ENCODE data around the gene HHLA2. TPM values are rescaled to one million over a fixed set of nuclear protein-coding genes. Genes with fewer than 3 reads are reported as not detected.

The HHLA2 gene
- total and polyA plus RNA-seq, 2 of the 8 experiments (the other 6 are each of a cell fraction or from before 2014, with no cell fraction given) = not detected

DNA sequence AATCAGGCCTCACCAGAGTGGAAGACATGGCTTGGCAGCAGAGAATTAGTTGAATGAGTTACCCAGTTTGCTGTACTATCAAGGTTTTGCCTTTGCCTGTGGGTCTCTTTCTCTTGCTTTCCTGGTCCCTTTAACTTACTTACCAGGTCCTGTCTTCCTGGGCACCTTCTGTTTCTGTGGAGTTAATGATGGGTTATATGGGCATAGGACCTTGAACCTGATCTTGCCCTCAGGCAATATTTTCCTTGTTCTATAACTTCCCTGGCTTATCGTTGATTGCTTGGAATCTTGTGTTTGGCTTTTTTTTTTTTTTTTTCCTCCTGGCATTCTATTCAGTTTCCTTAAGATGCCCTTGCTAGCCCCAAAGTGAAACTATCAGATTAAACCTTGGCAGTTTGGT is 106.8 kb downstream of the HHLA2 start:
- H3K9ac ChIP-seq (replicated peaks in 1 of 4; ENCODE audit: extremely low read depth in 1 of 4, low read depth in 3 of 4, low read length in 3 of 4) = no peak overlapping the region
- no peak overlapping the region for H3K23ac ChIP-seq (ENCODE audit: insufficient read length)
- ChIA-PET CTCF (ENCODE audit: partially characterized antibody) (interaction anchor here (0.7 to 2.0 kb wide), 4 partner anchors 8 to 475 kb away, joined by 3 to 7 read pairs (median 4); no protein-coding TSS in a partner anchor), POLR2A (ENCODE audit: partially characterized antibody) (no interaction called here)
- 75% methylated on average over 1 of the region's 1 CpG; no CpG with 5 or more reads in 1 of the 2 experiments for WGBS, 2 experiments (ENCODE audit: extremely low coverage in 1 of 2, insufficient coverage in 1 of 2, insufficient read length in 1 of 2, insufficient replicate concordance in 2 of 2, low coverage in 1 of 2, low lambda C conversion rate in 2 of 2, missing lambda C conversion rate in 1 of 2)
- H4K20me1 ChIP-seq (replicated peaks in 1 of 2; ENCODE audit: control insufficient read depth in 1 of 2, insufficient read depth in 2 of 2, low read length in 2 of 2) = no peaks in the 10 kb centered on the region
- no peaks in the 10 kb centered on the region for H3K36me3 ChIP-seq (ENCODE audit: control insufficient read depth in 2 of 4, insufficient read depth in 4 of 4, low read length in 3 of 4)
- no peak overlapping the region for H2BK5ac ChIP-seq (ENCODE audit: low read depth, low read length)
- H3K4ac ChIP-seq (replicated peaks; ENCODE audit: insufficient read length, low read depth, low read length) = no peak overlapping the region
- H3K14ac ChIP-seq (ENCODE audit: insufficient read length) = no peak overlapping the region
- no peak overlapping the region for H3K4me2 ChIP-seq (ENCODE audit: insufficient read depth in 1 of 2, low read depth in 2 of 2, low read length in 2 of 2)
- no peak overlapping the region for H2AK5ac ChIP-seq (ENCODE audit: low read depth, low read length)
- H3K9me3 ChIP-seq (ENCODE audit: insufficient read depth in 2 of 2, low read depth in 1 of 2, low read length in 1 of 2) = no peaks in the 10 kb centered on the region
- no peak overlapping the region for H4K5ac ChIP-seq (ENCODE audit: insufficient read length, low read depth, low read length)
- H3K23me2 ChIP-seq (ENCODE audit: low read depth, low read length) = no peaks in the 10 kb centered on the region
- H3K18ac ChIP-seq (ENCODE audit: extremely low read depth, low read length) = no peak overlapping the region
- H4K91ac ChIP-seq (replicated peaks; ENCODE audit: insufficient read length, low read length) = no peak overlapping the region
- H3K79me1 ChIP-seq (ENCODE audit: low read depth, low read length) = no peaks in the 10 kb centered on the region
- H2BK12ac ChIP-seq (ENCODE audit: low read depth, low read length) = no peak overlapping the region
- H3K27ac ChIP-seq (ENCODE audit: low read depth, low read length) = no peak overlapping the region
- no peak overlapping the region for H3K4me3 ChIP-seq (ENCODE audit: extremely low read depth in 1 of 4, insufficient read depth in 2 of 4, low read depth in 3 of 4, low read length in 4 of 4)
- peaks cover 0 to 1% (median 0%) of the 10 kb centered on the region in 4 experiments; a peak in 1 of 7 replicates for H3K4me1 ChIP-seq (replicated peaks in 1 of 4; ENCODE audit: control insufficient read depth in 3 of 4, insufficient read depth in 4 of 4, low read length in 3 of 4)
- H3K79me2 ChIP-seq (ENCODE audit: control insufficient read depth in 1 of 2, insufficient read depth in 2 of 2, low read length in 2 of 2) = no peaks in the 10 kb centered on the region
- H2AFZ ChIP-seq (ENCODE audit: low read length) = no peak overlapping the region
- H2BK20ac ChIP-seq (ENCODE audit: low read length) = no peak overlapping the region
- FAIRE-seq = no peak
- no peak overlapping the region for H2BK120ac ChIP-seq (replicated peaks; ENCODE audit: low read depth, low read length)
- H3K56ac ChIP-seq (replicated peaks; ENCODE audit: insufficient read length, low read depth, low read length) = no peak overlapping the region
- H2BK15ac ChIP-seq (ENCODE audit: low read length) = no peak overlapping the region
- TF ChIP-seq EGR1 (IDR thresholded peaks at IDR 0.05; ENCODE audit: borderline replicate concordance, low read depth, low read length) (no peak), SUZ12 (IDR thresholded peaks at IDR 0.05; ENCODE audit: low read length) (no peak), SIN3A (conservative IDR thresholded peaks at IDR 0.05 in 1 of 2, IDR thresholded peaks at IDR 0.05 in 1 of 2; ENCODE audit: low read depth in 1 of 2, low read length in 2 of 2) (no peak), TBP (IDR thresholded peaks at IDR 0.05; ENCODE audit: low read depth, low read length) (no peak), CREB1 (IDR thresholded peaks at IDR 0.05) (no peak), POU5F1 (IDR thresholded peaks at IDR 0.05; ENCODE audit: low read depth, low read length) (no peak), BCL11A (IDR thresholded peaks at IDR 0.05; ENCODE audit: low read depth in 2 of 2, low read length in 2 of 2) (no peak), SP1 (IDR thresholded peaks at IDR 0.05; ENCODE audit: low read depth, low read length) (no peak), POLR2A (IDR thresholded peaks at IDR 0.05; ENCODE audit: control extremely low read depth in 1 of 2, low read depth in 2 of 2, low read length in 2 of 2) (no peak), SRF (IDR thresholded peaks at IDR 0.05; ENCODE audit: low read depth, low read length) (no peak), GTF2F1 (IDR thresholded peaks at IDR 0.05; ENCODE audit: borderline replicate concordance, low read depth, low read length) (no peak), RFX5 (IDR thresholded peaks at IDR 0.05; ENCODE audit: borderline replicate concordance, low read depth, low read length) (no peak), TEAD4 (IDR thresholded peaks at IDR 0.05; ENCODE audit: low read depth, low read length) (no peak), TCF12 (IDR thresholded peaks at IDR 0.05; ENCODE audit: low read depth, low read length) (no peak)
- TF ChIP-seq, protein P1, sequence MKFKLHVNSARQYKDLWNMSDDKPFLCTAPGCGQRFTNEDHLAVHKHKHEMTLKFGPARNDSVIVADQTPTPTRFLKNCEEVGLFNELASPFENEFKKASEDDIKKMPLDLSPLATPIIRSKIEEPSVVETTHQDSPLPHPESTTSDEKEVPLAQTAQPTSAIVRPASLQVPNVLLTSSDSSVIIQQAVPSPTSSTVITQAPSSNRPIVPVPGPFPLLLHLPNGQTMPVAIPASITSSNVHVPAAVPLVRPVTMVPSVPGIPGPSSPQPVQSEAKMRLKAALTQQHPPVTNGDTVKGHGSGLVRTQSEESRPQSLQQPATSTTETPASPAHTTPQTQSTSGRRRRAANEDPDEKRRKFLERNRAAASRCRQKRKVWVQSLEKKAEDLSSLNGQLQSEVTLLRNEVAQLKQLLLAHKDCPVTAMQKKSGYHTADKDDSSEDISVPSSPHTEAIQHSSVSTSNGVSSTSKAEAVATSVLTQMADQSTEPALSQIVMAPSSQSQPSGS (IDR thresholded peaks at IDR 0.05; ENCODE audit: low read length) = no peak
- no peak for DNase-seq (ENCODE audit: low read depth in 1 of 2, low spot score in 2 of 2)
- H3K27me3 ChIP-seq (replicated peaks in 1 of 4; ENCODE audit: control insufficient read depth in 3 of 4, extremely low read depth in 1 of 4, insufficient read depth in 3 of 4, low read length in 3 of 4) = no peaks in the 10 kb centered on the region
- H4K8ac ChIP-seq (ENCODE audit: extremely low read depth, insufficient read depth, low read length) = no peak overlapping the region
